Lung (tissue), 12 donors: Measurements from ENCODE around the gene PHIP. TPM values are rescaled to one million over a fixed set of nuclear protein-coding genes. Genes with fewer than 3 reads are reported as not detected.

ENCODE experiments used
- ATAC-seq: fragments of 200-7000 bp; cut with Tn5 transposase; one replicate; pipeline ENCODE4 v1.9.1; 2020; ENCODE audit warnings: moderate number of reproducible peaks; ENCODE audit not compliant: insufficient read depth, low FRiP score
- DNase-seq, 3 donors: peaks; one replicate each; pipeline ENCODE4 v3.0.0-alpha.2; 2013 to 2017
- H3K27ac ChIP-seq, 2 donors: one replicate each; pipeline ENCODE4 v1.5.1; 2013; ENCODE audit warnings: mild to moderate bottlenecking in 2 of 2, moderate library complexity in 2 of 2, control low read depth in 1 of 2, inconsistent platforms in 1 of 2, low read depth in 1 of 2, low read length in 1 of 2
- H3K27me3 ChIP-seq, 3 donors: one replicate each; pipeline ENCODE4 v1.5.1; 2013; ENCODE audit warnings: low read length in 2 of 3; ENCODE audit not compliant: control insufficient read depth in 3 of 3, insufficient read depth in 3 of 3
- H3K36me3 ChIP-seq, 4 donors: one replicate each; pipeline ENCODE4 v1.5.1; 2013; ENCODE audit warnings: low read length in 4 of 4, mild to moderate bottlenecking in 1 of 4, moderate library complexity in 1 of 4; ENCODE audit not compliant: control insufficient read depth in 4 of 4, insufficient read depth in 4 of 4
- H3K4me1 ChIP-seq, 5 donors: one replicate each; pipeline ENCODE4 v1.5.1; 2013; ENCODE audit warnings: low read length in 5 of 5, mild to moderate bottlenecking in 2 of 5, moderate library complexity in 1 of 5; ENCODE audit not compliant: control insufficient read depth in 5 of 5, insufficient read depth in 5 of 5
- H3K4me3 ChIP-seq: one replicate; pipeline ENCODE4 v1.5.1; 2013; ENCODE audit warnings: mild to moderate bottlenecking, control low read depth, moderate library complexity
- H3K9ac ChIP-seq, 2 donors: one replicate each; pipeline ENCODE4 v1.5.1; 2013; ENCODE audit warnings: low read length in 2 of 2, control low read depth in 1 of 2; ENCODE audit not compliant: insufficient read depth in 1 of 2
- H3K9me3 ChIP-seq, 4 donors: one replicate each; pipeline ENCODE4 v1.5.1; 2013; ENCODE audit warnings: low read length in 3 of 4, mild to moderate bottlenecking in 1 of 4, moderate library complexity in 1 of 4; ENCODE audit not compliant: control insufficient read depth in 4 of 4, insufficient read depth in 3 of 4
- WGBS, 2 donors: extraction: QIAGEN DNeasy Blood & Tissue Kit; methylation state at CpG; one replicate each; pipeline ENCODE4 v1.1.7; 2013; 5-methylcytosine and 5-hydroxymethylcytosine counted together
- polyA plus RNA-seq, 2 donors: library from polyadenylated mRNA; stranded (reverse); fragments of 200-250 nt; gene quantifications; one replicate each; pipeline ENCODE4 v1.2.1, GENCODE V29; 2013
- total RNA-seq, 2 donors: library from RNA; depleted of rRNA in 1 of 2; stranded (reverse); fragments of >200 nt in 1 of 2; gene quantifications; one replicate each; pipeline ENCODE4 v1.2.1, GENCODE V29; 2014 to 2021
- TF ChIP-seq, protein P1 (sequence below): IDR thresholded peaks from 2 replicates; pipeline ENCODE4 v1.5.1; 2012; ENCODE audit warnings: mild to moderate bottlenecking; ENCODE audit errors: control extremely low read depth, extremely low read depth
- donor health status: control.
- donor health status: control.
- donor health status: Bipolar disorder and iron deficiency.
- donor health status: healthy.
- donor health status: DM: yes; HTN: yes; CAD: no.

The PHIP gene
- total and polyA plus RNA-seq, 4 donors = 7.0 to 125 (median 19.1) TPM

DNA sequence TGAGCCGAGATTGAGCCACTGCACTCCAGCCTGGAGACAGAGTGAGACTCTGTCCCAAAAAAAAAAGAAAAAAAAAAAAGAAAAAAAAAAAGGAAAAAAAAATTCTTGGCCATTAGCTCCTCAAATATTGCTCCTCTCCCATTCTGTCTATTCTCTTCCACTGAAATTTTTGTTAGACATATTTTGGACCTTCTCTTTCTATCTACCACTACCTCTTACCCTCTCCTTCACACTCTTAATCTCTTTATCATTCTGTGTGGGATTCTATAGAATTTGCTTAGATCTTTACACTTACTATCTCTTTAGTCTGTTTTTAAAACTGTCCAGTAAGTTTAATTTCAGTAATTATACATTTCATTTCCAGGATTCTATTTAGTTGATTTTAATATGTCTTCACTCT is 125.7 kb downstream of the PHIP start:
- Histone ChIP-seq H3K36me3 (peaks cover 6 to 67% (median 33%) of the 10 kb centered on the region in 4 donors), H3K27me3 (no peaks in the 10 kb centered on the region), H3K4me1 (no peaks in the 10 kb centered on the region), H3K9me3 (peaks cover 0 to 10% (median 8%) of the 10 kb centered on the region in 4 donors), H3K9ac (no peak overlapping the region), H3K27ac (no peak overlapping the region), H3K4me3 (no peak overlapping the region)
- WGBS, 2 donors = 95% methylated on average over 1 of the region's 1 CpG
- DNase-seq (no peak), ATAC-seq (no peak)
- TF ChIP-seq, protein P1, sequence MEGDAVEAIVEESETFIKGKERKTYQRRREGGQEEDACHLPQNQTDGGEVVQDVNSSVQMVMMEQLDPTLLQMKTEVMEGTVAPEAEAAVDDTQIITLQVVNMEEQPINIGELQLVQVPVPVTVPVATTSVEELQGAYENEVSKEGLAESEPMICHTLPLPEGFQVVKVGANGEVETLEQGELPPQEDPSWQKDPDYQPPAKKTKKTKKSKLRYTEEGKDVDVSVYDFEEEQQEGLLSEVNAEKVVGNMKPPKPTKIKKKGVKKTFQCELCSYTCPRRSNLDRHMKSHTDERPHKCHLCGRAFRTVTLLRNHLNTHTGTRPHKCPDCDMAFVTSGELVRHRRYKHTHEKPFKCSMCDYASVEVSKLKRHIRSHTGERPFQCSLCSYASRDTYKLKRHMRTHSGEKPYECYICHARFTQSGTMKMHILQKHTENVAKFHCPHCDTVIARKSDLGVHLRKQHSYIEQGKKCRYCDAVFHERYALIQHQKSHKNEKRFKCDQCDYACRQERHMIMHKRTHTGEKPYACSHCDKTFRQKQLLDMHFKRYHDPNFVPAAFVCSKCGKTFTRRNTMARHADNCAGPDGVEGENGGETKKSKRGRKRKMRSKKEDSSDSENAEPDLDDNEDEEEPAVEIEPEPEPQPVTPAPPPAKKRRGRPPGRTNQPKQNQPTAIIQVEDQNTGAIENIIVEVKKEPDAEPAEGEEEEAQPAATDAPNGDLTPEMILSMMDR = no peak

DNA sequence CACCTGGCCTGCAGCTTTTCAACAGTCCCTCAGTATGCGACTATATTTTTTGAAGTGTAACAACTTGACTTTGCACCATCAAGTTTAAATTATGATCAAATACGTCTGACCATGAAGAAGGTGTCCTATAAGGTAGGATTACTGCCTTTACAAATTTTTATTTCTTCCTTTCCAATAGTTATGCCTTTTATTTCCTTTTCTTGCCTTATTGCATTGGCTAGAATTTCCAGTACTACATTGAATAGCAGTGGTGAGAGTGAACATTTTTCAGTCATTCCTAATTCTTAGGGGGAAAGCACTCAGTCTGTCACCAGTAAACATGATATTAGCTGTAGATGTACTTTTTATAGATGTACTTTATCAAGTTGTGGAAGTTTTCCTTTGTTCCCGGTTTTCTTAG is 129.3 kb downstream of the PHIP start:
- H3K36me3 ChIP-seq = peaks cover 7 to 80% (median 44%) of the 10 kb centered on the region in 4 donors
- DNase-seq = no peak
- peaks cover 0 to 10% (median 8%) of the 10 kb centered on the region in 4 donors for H3K9me3 ChIP-seq
- H3K9ac ChIP-seq = no peak overlapping the region
- H3K4me1 ChIP-seq = no peaks in the 10 kb centered on the region
- no peaks in the 10 kb centered on the region for H3K27me3 ChIP-seq
- no peak for ATAC-seq
- TF ChIP-seq, protein P1 = no peak
- H3K4me3 ChIP-seq = no peak overlapping the region
- WGBS, 2 donors = 98 to 99% methylated on average over 3 of the region's 3 CpGs
- H3K27ac ChIP-seq = no peak overlapping the region

DNA sequence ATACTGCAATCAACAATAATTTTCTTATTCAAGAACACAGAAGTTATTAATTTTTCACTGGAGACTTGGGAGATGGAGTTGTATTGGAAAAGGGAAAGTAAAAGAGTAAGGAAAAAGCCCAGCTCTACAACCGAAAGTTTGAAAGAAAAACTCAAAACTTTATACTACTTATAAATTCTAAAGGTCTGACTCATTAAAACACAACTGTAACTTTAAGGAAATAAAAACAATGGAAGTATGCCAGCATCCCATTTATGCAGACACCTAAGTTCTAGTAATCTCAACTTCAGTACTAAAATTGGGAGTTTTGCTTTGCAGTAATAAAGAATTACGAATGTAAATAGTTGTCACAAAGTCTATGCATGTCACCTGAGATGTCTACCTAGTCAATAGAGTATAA is 130.1 kb downstream of the PHIP start:
- Histone ChIP-seq H3K4me1 (no peaks in the 10 kb centered on the region), H3K36me3 (peaks cover 10 to 80% (median 44%) of the 10 kb centered on the region in 4 donors), H3K27me3 (no peaks in the 10 kb centered on the region), H3K9me3 (peaks cover 0 to 10% (median 8%) of the 10 kb centered on the region in 4 donors), H3K9ac (no peak overlapping the region), H3K27ac (no peak overlapping the region), H3K4me3 (no peak overlapping the region)
- WGBS, 2 donors = 93 to 98% methylated on average over 2 of the region's 2 CpGs
- DNase-seq (no peak), ATAC-seq (no peak)
- TF ChIP-seq, protein P1 = no peak

DNA sequence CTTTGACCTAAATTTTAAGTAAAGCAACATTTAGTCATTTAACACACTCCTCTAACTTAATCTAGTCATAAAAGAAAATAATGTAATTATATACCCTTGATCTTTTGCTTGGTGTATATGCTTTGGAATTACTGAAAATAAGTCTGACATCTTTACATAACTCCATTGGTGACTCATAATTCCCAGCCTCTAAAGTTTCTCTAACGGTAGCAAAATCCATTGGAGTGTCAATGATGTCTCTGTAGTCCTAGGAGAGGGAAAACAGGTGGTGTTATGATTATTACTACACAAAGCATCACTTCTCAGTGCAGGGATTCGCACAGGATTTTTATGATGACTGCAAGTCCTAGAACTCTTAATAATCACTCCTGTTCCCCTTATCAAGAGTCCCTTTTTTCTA is 130.5 kb downstream of the PHIP start:
- H3K9me3 ChIP-seq = peaks cover 0 to 10% (median 8%) of the 10 kb centered on the region in 4 donors
- TF ChIP-seq, protein P1 = no peak
- peaks cover 10 to 76% (median 44%) of the 10 kb centered on the region in 4 donors for H3K36me3 ChIP-seq
- no peaks in the 10 kb centered on the region for H3K27me3 ChIP-seq
- no peak overlapping the region for H3K4me3 ChIP-seq
- ATAC-seq (no peak), DNase-seq (no peak)
- 90 to 98% methylated on average over 2 of the region's 2 CpGs for WGBS, 2 donors
- no peak overlapping the region for H3K27ac ChIP-seq
- H3K4me1 ChIP-seq = no peaks in the 10 kb centered on the region
- no peak overlapping the region for H3K9ac ChIP-seq
